NCI-H524 (cell line): ENCODE measurements around the gene DMAP1.

Experiments
- DNase-seq, 2 experiments: peaks; one replicate each; lab custom pipeline; 2025; lab: John Stamatoyannopoulos, UW

DMAP1 gene

GRCh38 chr1:44254392-44254910, 41.2 kb downstream of the DMAP1 start:
- no peak for DNase-seq

DNA sequence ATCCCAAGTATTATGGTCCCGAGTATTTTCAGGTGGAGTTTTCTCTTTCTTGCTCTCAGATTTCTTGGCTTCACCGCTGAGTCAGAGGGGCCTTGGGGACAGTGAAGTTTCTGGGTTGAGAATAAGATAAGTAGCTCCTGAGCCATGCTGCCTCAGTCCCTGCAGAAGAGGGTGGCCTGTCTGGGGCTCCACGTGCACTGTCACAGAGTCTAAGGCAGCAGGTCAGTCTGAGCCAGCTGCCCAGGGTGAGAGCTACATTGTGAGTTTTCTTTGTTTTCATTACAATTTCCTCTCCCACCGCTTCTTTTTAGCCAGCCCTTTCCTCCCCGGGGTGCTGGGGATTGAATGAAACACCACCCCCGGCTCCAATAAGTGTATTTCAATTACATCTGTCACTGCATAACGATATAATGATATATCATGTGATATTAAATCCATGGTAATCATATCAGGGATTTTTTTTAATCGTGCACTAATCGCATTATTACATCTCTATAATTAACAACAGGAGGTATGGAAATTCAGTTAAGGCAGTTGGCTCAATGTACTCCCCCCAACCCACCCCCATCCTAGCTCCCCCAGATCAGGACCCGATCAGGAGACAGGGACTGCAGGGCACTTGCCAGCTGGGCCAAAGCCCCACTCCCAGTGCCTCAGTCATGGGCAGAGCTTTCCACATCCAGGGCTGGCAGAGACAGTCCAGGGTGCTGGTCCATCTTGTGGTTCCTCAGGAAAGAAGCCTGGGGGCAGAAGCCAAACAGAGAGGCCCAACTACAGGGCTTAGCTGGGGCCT, 43.7 kb downstream of the DMAP1 start:
- DNase-seq, result peak in 1 of 2 experiments; percentile 25

DNA sequence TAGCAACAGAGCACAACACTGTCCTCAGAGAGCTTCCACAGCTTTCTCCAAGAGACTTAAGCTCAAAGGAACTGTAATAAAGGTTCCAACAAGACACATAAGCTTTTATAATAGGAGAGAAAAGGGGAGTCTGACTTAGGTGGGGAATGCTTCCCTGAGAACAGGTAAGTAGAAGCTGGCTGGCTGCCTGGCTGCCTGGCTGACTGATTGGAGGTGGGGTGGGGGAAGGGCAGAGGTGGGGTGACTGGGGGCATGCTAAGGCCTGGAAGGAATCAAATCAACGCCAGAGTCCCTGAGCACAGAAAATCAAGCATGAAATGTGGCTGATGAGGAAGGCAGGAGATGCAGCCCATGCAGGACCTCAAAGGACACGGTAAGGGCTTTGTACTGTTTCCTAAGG, 45.8 kb downstream of the DMAP1 start:
- no peak for DNase-seq

- DNase-seq, result no peak
Measured at GRCh38 chr1:44260792-44261170, 47.5 kb downstream of the DMAP1 start.

GRCh38 chr1:44261171-44261817, 48.0 kb downstream of the DMAP1 start:
- no peak for DNase-seq

- DNase-seq, result no peak
Measured at GRCh38 chr1:44261962-44262361, 48.7 kb downstream of the DMAP1 start.

GRCh38 chr1:44262414-44262813, 49.1 kb downstream of the DMAP1 start:
- DNase-seq, result no peak

- DNase-seq, result no peak
Measured at GRCh38 chr1:44262816-44263567, 49.7 kb downstream of the DMAP1 start.

DNA sequence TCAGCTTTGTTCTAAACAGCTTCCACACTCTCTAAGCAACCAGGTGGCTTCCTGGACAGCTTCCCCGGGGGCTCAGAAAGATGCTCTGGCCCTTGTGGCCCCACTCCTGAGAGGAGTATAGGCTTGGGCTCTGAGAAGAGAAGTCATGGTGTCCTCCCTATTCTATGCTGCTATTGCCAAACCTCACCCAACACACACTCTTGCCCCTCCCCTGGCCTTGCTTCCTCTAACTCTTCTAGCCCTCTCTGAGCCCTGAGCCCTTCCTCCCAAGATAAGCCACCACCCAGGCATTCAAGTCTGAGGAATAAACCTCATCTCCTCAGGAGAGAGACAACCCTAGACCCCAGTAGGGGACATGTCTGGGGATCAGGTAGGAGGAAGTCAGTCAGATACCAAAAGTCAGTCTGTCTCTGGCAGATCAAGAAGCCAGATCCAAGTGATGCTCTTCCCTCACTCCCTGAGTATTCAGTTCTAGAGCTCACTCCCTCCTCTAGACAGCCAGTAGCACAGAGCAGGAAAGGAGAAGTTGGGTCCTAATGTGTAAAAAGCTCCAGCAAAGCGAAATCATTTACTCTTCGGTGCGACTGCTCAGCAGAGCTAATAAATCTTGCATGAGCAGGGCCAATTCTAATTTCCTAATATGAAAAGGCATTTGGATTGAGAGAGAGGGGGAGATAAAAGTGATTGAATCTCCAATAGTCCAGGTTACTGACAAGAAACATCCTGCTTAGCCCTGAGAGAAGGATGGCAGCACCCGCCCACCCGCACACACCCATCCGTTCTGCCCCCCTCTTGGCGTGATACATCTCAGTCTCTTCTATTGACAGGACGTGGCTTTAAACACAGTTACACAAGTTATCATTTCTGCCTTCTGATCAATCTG, 50.5 kb downstream of the DMAP1 start:
- DNase-seq, result no peak

DNA sequence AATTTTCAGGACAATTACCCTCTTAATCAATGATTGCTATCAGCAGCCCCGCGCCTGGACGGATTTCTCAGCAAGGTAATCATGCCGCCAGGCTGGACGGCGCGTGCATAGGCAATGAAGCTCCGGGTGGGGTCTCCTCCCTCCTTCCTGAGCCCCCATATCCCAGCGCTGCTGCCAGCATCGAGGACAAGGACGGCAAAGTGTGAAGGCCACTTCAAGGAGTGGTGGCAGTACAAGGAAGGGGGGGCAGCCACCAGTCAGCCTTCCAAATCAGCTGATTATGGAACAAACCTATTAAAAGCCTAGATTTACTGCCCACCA, 51.1 kb downstream of the DMAP1 start:
- DNase-seq, result no peak

GRCh38 chr1:44265656-44266358, 52.5 kb downstream of the DMAP1 start:
- no peak for DNase-seq

- DNase-seq, result no peak
Measured at GRCh38 chr1:44266400-44267344, 53.4 kb downstream of the DMAP1 start.

DNA sequence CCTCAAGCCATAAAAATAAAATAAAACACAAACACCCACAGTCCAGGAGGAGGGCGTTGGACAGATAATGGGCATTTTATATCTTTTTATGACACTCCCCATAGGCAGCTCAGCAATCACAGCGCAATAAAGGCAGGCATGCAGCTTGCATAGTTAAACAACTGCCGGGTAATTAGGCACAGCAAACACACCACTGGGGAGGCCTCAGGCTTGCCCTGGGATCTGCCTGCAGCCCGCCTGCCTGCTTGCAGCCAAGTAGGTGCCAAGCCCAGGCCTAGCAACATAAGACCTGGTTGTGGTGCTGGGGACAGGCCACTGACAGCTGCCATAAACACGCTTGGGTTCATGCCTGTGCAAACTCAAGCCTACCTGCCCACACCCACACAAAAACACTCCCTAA, 54.2 kb downstream of the DMAP1 start:
- DNase-seq, result no peak

DNA sequence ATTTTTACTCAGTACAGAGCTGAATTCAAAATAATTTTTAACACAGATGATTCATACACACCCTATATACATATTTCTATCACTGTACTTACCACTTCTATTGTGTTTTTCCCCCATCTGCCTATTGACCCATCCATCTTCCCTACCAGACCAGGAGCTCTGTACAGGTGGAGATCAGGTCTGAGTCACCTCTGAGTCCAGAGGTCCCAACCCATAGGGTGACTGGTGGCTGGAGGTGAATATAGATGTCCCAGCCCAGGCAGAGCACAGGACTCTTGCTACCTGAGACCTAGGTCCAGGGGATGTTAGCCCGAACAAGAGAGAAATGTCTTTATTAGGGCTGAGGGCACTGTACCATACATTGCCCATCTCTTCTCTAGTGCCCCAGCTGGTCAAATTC, 54.8 kb downstream of the DMAP1 start:
- DNase-seq, result no peak
